IPS-11a (cell line): ENCODE data around the gene CLIP3.
"Not testable (repeated sequence)": the region's sequence is repeated elsewhere in the genome, so short reads cannot be mapped to it uniquely, and the experiment has no call there.

ENCODE experiments used
- H3K4me3 ChIP-seq: one replicate; pipeline ENCODE4 v1.5.1; 2013; ENCODE audit warnings: low read depth, low read length, control low read depth

CLIP3 gene

GRCh38 chr19:36049080-36049698 lies 16.5 kb upstream of the CLIP3 start:
- no peak overlapping the region for H3K4me3 ChIP-seq

- H3K4me3 ChIP-seq: no peak overlapping the region
Measured at GRCh38 chr19:36047835-36048234, 15.2 kb upstream of the CLIP3 start.

- H3K4me3 ChIP-seq: no peak overlapping the region
Measured at GRCh38 chr19:36046443-36047050, 13.9 kb upstream of the CLIP3 start.

GRCh38 chr19:36043952-36044351 lies 11.3 kb upstream of the CLIP3 start:
- H3K4me3 ChIP-seq: no peak overlapping the region

- no peak overlapping the region for H3K4me3 ChIP-seq
Measured at GRCh38 chr19:36041831-36042230, 9.2 kb upstream of the CLIP3 start.

- H3K4me3 ChIP-seq: not testable (repeated sequence)
Measured at GRCh38 chr19:36041092-36041491, 8.4 kb upstream of the CLIP3 start.

GRCh38 chr19:36040495-36040894 lies 7.8 kb upstream of the CLIP3 start:
- H3K4me3 ChIP-seq: no peak overlapping the region

- no peak overlapping the region for H3K4me3 ChIP-seq
Measured at GRCh38 chr19:36031308-36031707, 1.4 kb downstream of the CLIP3 start.

GRCh38 chr19:36030264-36031148 lies 2.2 kb downstream of the CLIP3 start:
- H3K4me3 ChIP-seq: no peak overlapping the region

- H3K4me3 ChIP-seq: no peak overlapping the region
Measured at GRCh38 chr19:36028313-36029041, 4.2 kb downstream of the CLIP3 start.

- H3K4me3 ChIP-seq: no peak overlapping the region
Measured at GRCh38 chr19:36027696-36028095, 5.0 kb downstream of the CLIP3 start.

GRCh38 chr19:36026091-36026876 lies 6.4 kb downstream of the CLIP3 start:
- H3K4me3 ChIP-seq: no peak overlapping the region

- no peak overlapping the region for H3K4me3 ChIP-seq
Measured at GRCh38 chr19:36025541-36025940, 7.1 kb downstream of the CLIP3 start.

- H3K4me3 ChIP-seq: no peak overlapping the region
Measured at GRCh38 chr19:36023432-36023831, 9.2 kb downstream of the CLIP3 start.

- H3K4me3 ChIP-seq: no peak overlapping the region
Measured at GRCh38 chr19:36019061-36019670, 13.5 kb downstream of the CLIP3 start.

- peak within 1 kb of the TSS; percentile 78 for H3K4me3 ChIP-seq
Measured at GRCh38 chr19:36014012-36014924, 18.4 kb downstream of the CLIP3 start, which contains the start of gene ALKBH6. ALKBH6 (minus strand) TSS chr19:36014213; CDS start chr19:36013397, 816 bp downstream.

- peak overlapping the region; percentile 78 for H3K4me3 ChIP-seq
Measured at GRCh38 chr19:36013280-36014011, 19.2 kb downstream of the CLIP3 start.

- H3K4me3 ChIP-seq: no peak overlapping the region
Measured at GRCh38 chr19:36010402-36010801, 22.3 kb downstream of the CLIP3 start.
